HepG2 (cell line): ENCODE measurements around the gene PALM. TPM values are rescaled to one million over a fixed set of nuclear protein-coding genes. Genes with fewer than 3 reads are reported as not detected.

Experiments used
- ATAC-seq: fragments of 200-7000 bp; cut with Tn5 transposase; 3 replicates; pipeline ENCODE4 v1.9.1; 2020; ENCODE audit warnings: mild to moderate bottlenecking, moderate library complexity
- BruUV-seq: library from RNA; stranded (reverse); fragments of 400-500 nt; replicated peaks from 2 replicates; lab custom pipeline; 2021; lab: Mats Ljungman, UMichigan
- CTCF ChIA-PET: fragments of 300-600 bp; formaldehyde crosslinking; extraction: SDS; loops from one replicate; lab custom pipeline; 2021; ENCODE audit warnings: low total read pairs, inconsistent platforms, low intra/inter-chr PET ratio; lab: Yijun Ruan, JAX
- POLR2A ChIA-PET: fragments of 350-600 bp; sonication (Branson Sonifier 250); formaldehyde crosslinking; loops from one replicate; lab custom pipeline; 2020; ENCODE audit warnings: antibody characterized with exemption, inconsistent platforms; lab: Yijun Ruan, JAX
- DNase-seq: peaks from one replicate; pipeline ENCODE4 v3.0.0-alpha.2; 2015; ENCODE audit warnings: low spot score
- FAIRE-seq: peaks from 3 replicates; lab custom pipeline; 2011; peaks lifted over from hg19 to GRCh38; lab: Jason Lieb, UNC
- H2AFZ ChIP-seq: one replicate; pipeline ENCODE4 v1.6.1; 2011; ENCODE audit warnings: low read length, inconsistent platforms
- H3K27ac ChIP-seq: fragments of 300-600 bp; 3 replicates; pipeline ENCODE4 v1.8.0; 2011; ENCODE audit warnings: mixed run types, mild to moderate bottlenecking, mixed read lengths, low read length, inconsistent platforms; ENCODE audit not compliant: insufficient read depth; ENCODE audit errors: extremely low read length
- H3K27me3 ChIP-seq, 2 experiments: fragments of 200-600 bp in 1 of 2; 2 replicates in 1 of 2; 3 replicates in 1 of 2; pipeline versions ENCODE4 v1.6.0 to v1.8.0; 2011; ENCODE audit warnings: low read length in 2 of 2, mild to moderate bottlenecking in 2 of 2, moderate library complexity in 2 of 2, inconsistent platforms in 1 of 2; ENCODE audit not compliant: insufficient read depth in 2 of 2, control insufficient read depth in 1 of 2
- H3K36me3 ChIP-seq, 2 experiments: fragments of 200-600 bp in 1 of 2; replicated peaks in 1 of 2; 2 replicates in 1 of 2; 3 replicates in 1 of 2; pipeline versions ENCODE4 v1.5.1 to v1.8.0; 2011; ENCODE audit warnings: low read length in 2 of 2, inconsistent platforms in 1 of 2; ENCODE audit not compliant: insufficient read depth in 2 of 2, control insufficient read depth in 1 of 2
- H3K4me1 ChIP-seq: 2 replicates; pipeline ENCODE4 v1.5.1; 2012; ENCODE audit warnings: low read length, inconsistent platforms; ENCODE audit not compliant: insufficient read depth
- H3K4me2 ChIP-seq: 2 replicates; pipeline ENCODE4 v1.6.0; 2011; ENCODE audit warnings: low read depth, low read length, inconsistent platforms
- H3K4me3 ChIP-seq, 3 experiments: fragments of 200-600 bp in 1 of 3; sonication (generic), shearing (Covaris generic) in 1 of 3; replicated peaks in 1 of 3; 2 replicates each; pipeline ENCODE4 v1.5.1; 2011 to 2016; ENCODE audit warnings: low read length in 3 of 3, inconsistent platforms in 2 of 3, low read depth in 2 of 3, mild to moderate bottlenecking in 2 of 3, control low read depth in 1 of 3, mixed read lengths in 1 of 3; ENCODE audit not compliant: insufficient read depth in 1 of 3
- H3K79me2 ChIP-seq: one replicate; pipeline ENCODE4 v1.6.1; 2011; ENCODE audit warnings: low read length, inconsistent platforms; ENCODE audit not compliant: insufficient read depth
- H3K9ac ChIP-seq: 2 replicates; pipeline ENCODE4 v1.6.0; 2011; ENCODE audit warnings: mild to moderate bottlenecking, low read depth, low read length, inconsistent platforms; ENCODE audit not compliant: insufficient read depth
- H3K9me3 ChIP-seq: 2 replicates; pipeline ENCODE4 v1.5.1; 2012; ENCODE audit warnings: mild to moderate bottlenecking, low read length
- H4K20me1 ChIP-seq: 2 replicates; pipeline ENCODE4 v1.6.0; 2011; ENCODE audit warnings: inconsistent platforms, mild to moderate bottlenecking, low read length, moderate library complexity; ENCODE audit not compliant: insufficient read depth
- CBX1 ChIP-seq: IDR thresholded peaks from one replicate; pipeline ENCODE4 v1.6.1; 2016; ENCODE audit warnings: antibody characterized with exemption, low read depth
- FOXC1 ChIP-seq: sonication (generic); formaldehyde crosslinking; IDR thresholded peaks from 2 replicates; pipeline ENCODE4 v1.8.0; 2022; ENCODE audit warnings: mild to moderate bottlenecking, missing genetic modification reagents, borderline replicate concordance
- KDM4B ChIP-seq: sonication (generic); formaldehyde crosslinking; IDR thresholded peaks from 2 replicates; pipeline ENCODE4 v1.4.0; 2020; ENCODE audit warnings: missing genetic modification reagents
- KLF11 ChIP-seq: IDR thresholded peaks from 2 replicates; pipeline ENCODE4 v1.6.1; 2016; ENCODE audit warnings: missing compliant biosample characterization
- LBX2 ChIP-seq: sonication (generic); formaldehyde crosslinking; IDR thresholded peaks from 2 replicates; pipeline ENCODE4 v1.5.0; 2020; ENCODE audit warnings: missing genetic modification reagents, mild to moderate bottlenecking, borderline replicate concordance
- MEIS1 ChIP-seq: sonication (generic); formaldehyde crosslinking; IDR thresholded peaks from 2 replicates; pipeline ENCODE4 v1.9.0; 2021; ENCODE audit warnings: mild to moderate bottlenecking, missing genetic modification reagents, moderate library complexity, borderline replicate concordance
- RXRB ChIP-seq: IDR thresholded peaks from 2 replicates; pipeline ENCODE4 v1.6.1; 2016; ENCODE audit warnings: borderline replicate concordance, missing genetic modification reagents, missing compliant biosample characterization
- SAP130 ChIP-seq: IDR thresholded peaks from 2 replicates; pipeline ENCODE4 v1.6.1; 2016; ENCODE audit warnings: low read depth
- SOX6 ChIP-seq, 2 experiments: fragments of 450-650 bp in 1 of 2; sonication (generic) in 1 of 2; formaldehyde crosslinking in 1 of 2; IDR thresholded peaks; 2 replicates each; pipeline versions ENCODE4 v1.4.0 to v1.6.1; 2017 to 2020; ENCODE audit warnings: antibody characterized with exemption in 1 of 2, mild to moderate bottlenecking in 1 of 2, missing genetic modification reagents in 1 of 2
- SP2 ChIP-seq: sonication (generic); formaldehyde crosslinking; IDR thresholded peaks from 2 replicates; pipeline ENCODE4 v1.5.1; 2020; ENCODE audit warnings: mild to moderate bottlenecking, missing genetic modification reagents
- SYNCRIP ChIP-seq: fragments of 200-400 bp; formaldehyde crosslinking; IDR thresholded peaks from 2 replicates; pipeline ENCODE4 v1.6.1; 2018; ENCODE audit warnings: mild to moderate bottlenecking, low read depth, low read length; ENCODE audit not compliant: insufficient read depth
- ZFP41 ChIP-seq: sonication (generic); formaldehyde crosslinking; IDR thresholded peaks from 2 replicates; pipeline ENCODE4 v1.4.0; 2020; ENCODE audit warnings: mild to moderate bottlenecking, missing genetic modification reagents, borderline replicate concordance
- ZNF136 ChIP-seq: sonication (generic); formaldehyde crosslinking; IDR thresholded peaks from 2 replicates; pipeline ENCODE4 v1.8.1; 2022; ENCODE audit warnings: low read depth, mild to moderate bottlenecking, moderate library complexity, missing genetic modification reagents
- ZNF230 ChIP-seq: sonication (generic); formaldehyde crosslinking; IDR thresholded peaks from 2 replicates; pipeline ENCODE4 v1.4.0; 2020; ENCODE audit warnings: mild to moderate bottlenecking, missing genetic modification reagents
- ZNF263 ChIP-seq: sonication (generic); formaldehyde crosslinking; IDR thresholded peaks from 2 replicates; pipeline ENCODE4 v1.4.0; 2020; ENCODE audit warnings: missing genetic modification reagents
- ZNF414 ChIP-seq: sonication (generic); formaldehyde crosslinking; IDR thresholded peaks from 2 replicates; pipeline ENCODE4 v1.5.0; 2020; ENCODE audit warnings: missing genetic modification reagents
- ZNF687 ChIP-seq: sonication (generic); formaldehyde crosslinking; IDR thresholded peaks from 2 replicates; pipeline ENCODE4 v1.5.1; 2020; ENCODE audit warnings: mild to moderate bottlenecking, missing genetic modification reagents, moderate library complexity
- ZSCAN25 ChIP-seq: sonication (generic); formaldehyde crosslinking; IDR thresholded peaks from 2 replicates; pipeline ENCODE4 v1.8.0; 2022; ENCODE audit warnings: mild to moderate bottlenecking, missing genetic modification reagents
- WGBS: methylation state at CpG from one replicate; pipeline ENCODE4 v1.1.6; 2017; ENCODE audit warnings: low lambda C conversion rate; 5-methylcytosine and 5-hydroxymethylcytosine counted together
- in situ Hi-C: cut with HindIII; loops from 2 replicates; pipeline ENCODE4 v1.10.0; 2017; ENCODE audit warnings: low pct_unique_long_range_greater_than_20kb; ENCODE audit not compliant: extremely low pct_ligation_motif_present
- intact Hi-C: fragments of 100-400 bp; cut with micrococcal nuclease; formaldehyde crosslinking; loops from one replicate; pipeline ENCODE4 v1.10.0; 2022; ENCODE audit not compliant: unreplicated experiment
- polyA plus RNA-seq, 8 experiments: library from polyadenylated mRNA; depleted of rRNA in 3 of 8; stranded (reverse) in 7 of 8; unstranded in 1 of 8; fragments of >200 nt; fragmentation: Illumina TruSeq in 4 of 8; extraction: Trizol in 4 of 8; gene quantifications; 2 replicates each; pipeline versions ENCODE4 v1.2.1 to v1.2.3, GENCODE V29; 2011 to 2016; ENCODE audit warnings: low read depth in 4 of 8, missing spikeins in 1 of 8, mixed read lengths in 1 of 8; ENCODE audit not compliant: insufficient read depth in 1 of 8
- total RNA-seq, 5 experiments: library from RNA; depleted of rRNA; stranded (reverse); fragments of >200 nt; fragmentation: Illumina TruSeq; extraction: Trizol; gene quantifications; 2 replicates each; pipeline ENCODE4 v1.2.3, GENCODE V29; 2016; ENCODE audit warnings: low read depth in 1 of 5

PALM gene
- total and polyA plus RNA-seq, 2 of the 13 experiments (the other 11 are each of a cell fraction or from before 2014, with no cell fraction given) = 4.0 to 9.7 TPM

- peaks cover 45% of the 10 kb centered on the region for H3K4me1 ChIP-seq
- H2AFZ ChIP-seq = no peak overlapping the region
- H3K36me3 ChIP-seq = no peaks in the 10 kb centered on the region
- BruUV-seq = no TSS peak
- peak overlapping the region; percentile 69 for H3K27ac ChIP-seq
- in situ Hi-C loops (no loop called here), intact Hi-C loops (no loop called here)
- peak overlapping the region; percentile 99 for H3K4me2 ChIP-seq
- ChIA-PET CTCF (no interaction called here), POLR2A (interaction anchor here (0.5 to 3.6 kb wide), 26 partner anchors 9 to 315 kb away, joined by 3 to 56 read pairs (median 6); partner anchors contain the start of genes BSG, CDC34, FSTL3 and PRSS57)
- ATAC-seq (peak; percentile 91), FAIRE-seq (peak; percentile 34), DNase-seq (peak; percentile 90)
- peak overlapping the region; percentile 72 to 83 (median 76) for H3K4me3 ChIP-seq
- no peaks in the 10 kb centered on the region for H3K79me2 ChIP-seq
- H3K9ac ChIP-seq = peak overlapping the region; percentile 70
- H3K9me3 ChIP-seq = no peaks in the 10 kb centered on the region
- H3K27me3 ChIP-seq = no peaks in the 10 kb centered on the region; a peak in 1 of 5 replicates
- H4K20me1 ChIP-seq = no peaks in the 10 kb centered on the region
- 5% methylated on average over 24 of the region's 50 CpGs for WGBS
- TF ChIP-seq MEIS1 (CRISPR knock-in tag) (0 out of 2 replicates have a peak, but pooled peaks have one; percentile 11), SAP130 (CRISPR knock-in tag) (peak; percentile 65), LBX2 (0 out of 2 replicates have a peak, but pooled peaks have one; percentile 49), SOX6 (IDR thresholded peaks at IDR 0.05) (no peak), SOX6 (CRISPR knock-in tag; IDR thresholded peaks at IDR 0.05) (0 out of 2 replicates have a peak, but pooled peaks have one; percentile 42), ZNF414 (CRISPR knock-in tag) (peak; percentile 66; the same call in 1 of the 2 replicates), ZSCAN25 (CRISPR knock-in tag) (peak; percentile 92), ZNF136 (CRISPR knock-in tag) (no peak), CBX1 (peak; percentile 75), SP2 (CRISPR knock-in tag) (0 out of 2 replicates have a peak, but pooled peaks have one; percentile 43), KDM4B (CRISPR knock-in tag) (0 out of 2 replicates have a peak, but pooled peaks have one; percentile 47), ZFP41 (CRISPR knock-in tag) (no peak; the same call in 1 of the 2 replicates), ZNF263 (CRISPR knock-in tag) (peak; percentile 74), FOXC1 (CRISPR knock-in tag) (no peak), ZNF230 (CRISPR knock-in tag) (peak; percentile 52; the same call in 1 of the 2 replicates), KLF11 (CRISPR knock-in tag) (no peak), ZNF687 (peak; percentile 71), SYNCRIP (no peak), RXRB (0 out of 2 replicates have a peak, but pooled peaks have one; percentile 38)
Measured at GRCh38 chr19:703651-704446, 4.9 kb upstream of the PALM start.
